ENCODE results near the gene RMND1. TPM values are rescaled to one million over a fixed set of nuclear protein-coding genes. Genes with fewer than 3 reads are reported as not detected.
"Not testable (repeated sequence)": the region's sequence is repeated elsewhere in the genome, so short reads cannot be mapped to it uniquely, and the experiment has no call there.

Gene RMND1
- polyA plus RNA-seq, 1 donor from 2014 or later, result 13.7 TPM

GRCh38 chr6:151375833-151376232 lies 76.1 kb downstream of the RMND1 start:
- Mint-ChIP-seq H3K27ac (no peak overlapping the region), H3K9me3 (no peaks in the 10 kb centered on the region), H3K4me3 (peak overlapping the region in 1 of 4 donors; percentile 88), H3K27me3 (peaks cover 4% of the 10 kb centered on the region), H3K4me1 (peaks cover 38 to 56% (median 51%) of the 10 kb centered on the region in 3 donors), H3K36me3 (peaks cover 21% of the 10 kb centered on the region)

GRCh38 chr6:151374036-151374683 lies 77.8 kb downstream of the RMND1 start:
- Mint-ChIP-seq H3K4me3 (peak overlapping the region in 2 of 4 donors; percentile 9 to 21), H3K36me3 (peaks cover 16% of the 10 kb centered on the region), H3K4me1 (peaks cover 27 to 42% (median 37%) of the 10 kb centered on the region in 3 donors), H3K27me3 (peaks cover 4% of the 10 kb centered on the region), H3K9me3 (no peaks in the 10 kb centered on the region), H3K27ac (peak overlapping the region in 1 of 3 donors; percentile 47)

- Mint-ChIP-seq H3K4me1 (peaks cover 21 to 32% (median 24%) of the 10 kb centered on the region in 3 donors), H3K9me3 (no peaks in the 10 kb centered on the region), H3K4me3 (peak overlapping the region in 1 of 4 donors; percentile 65), H3K36me3 (peaks cover 17% of the 10 kb centered on the region), H3K27ac (peak overlapping the region in 1 of 3 donors; percentile 47), H3K27me3 (peaks cover 4% of the 10 kb centered on the region)
Observed at GRCh38 chr6:151372164-151372563, 79.8 kb downstream of the RMND1 start.

- Mint-ChIP-seq H3K27me3 (no peaks in the 10 kb centered on the region), H3K36me3 (peaks cover 19% of the 10 kb centered on the region), H3K9me3 (no peaks in the 10 kb centered on the region), H3K4me3 (no peak overlapping the region), H3K27ac (no peak overlapping the region), H3K4me1 (peaks cover 8 to 17% (median 9%) of the 10 kb centered on the region in 3 donors)
Observed at GRCh38 chr6:151370509-151371078, 81.3 kb downstream of the RMND1 start.

- no peaks in the 10 kb centered on the region for H3K27me3 Mint-ChIP-seq
- H3K4me1 Mint-ChIP-seq, result no peaks in the 10 kb centered on the region
- no peak overlapping the region for H3K27ac Mint-ChIP-seq
- peaks cover 9% of the 10 kb centered on the region for H3K36me3 Mint-ChIP-seq
- no peak overlapping the region for H3K4me3 Mint-ChIP-seq
- H3K9me3 Mint-ChIP-seq, result no peaks in the 10 kb centered on the region
Observed at GRCh38 chr6:151365233-151365632, 86.7 kb downstream of the RMND1 start.

GRCh38 chr6:151359486-151359885 lies 92.4 kb downstream of the RMND1 start:
- Mint-ChIP-seq H3K9me3 (no peaks in the 10 kb centered on the region), H3K27ac (no peak overlapping the region), H3K4me1 (no peaks in the 10 kb centered on the region), H3K27me3 (no peaks in the 10 kb centered on the region), H3K4me3 (no peak overlapping the region), H3K36me3 (peaks cover 5% of the 10 kb centered on the region)

GRCh38 chr6:151358475-151358874 lies 93.5 kb downstream of the RMND1 start:
- Mint-ChIP-seq H3K27me3 (no peaks in the 10 kb centered on the region), H3K36me3 (peaks cover 4% of the 10 kb centered on the region), H3K4me3 (no peak overlapping the region), H3K4me1 (no peaks in the 10 kb centered on the region), H3K27ac (no peak overlapping the region), H3K9me3 (no peaks in the 10 kb centered on the region)

GRCh38 chr6:151357758-151358436 lies 94.0 kb downstream of the RMND1 start:
- Mint-ChIP-seq H3K4me1 (no peaks in the 10 kb centered on the region), H3K36me3 (peaks cover 4% of the 10 kb centered on the region), H3K9me3 (no peaks in the 10 kb centered on the region), H3K27ac (no peak overlapping the region), H3K27me3 (no peaks in the 10 kb centered on the region), H3K4me3 (no peak overlapping the region)

GRCh38 chr6:151356983-151357382 lies 94.9 kb downstream of the RMND1 start:
- H3K4me3 Mint-ChIP-seq, H3K27me3 Mint-ChIP-seq, H3K36me3 Mint-ChIP-seq, H3K4me1 Mint-ChIP-seq, H3K9me3 Mint-ChIP-seq, H3K27ac Mint-ChIP-seq: not testable (repeated sequence)

Other genes with a start within 250 kb of the RMND1 start
- gene AKAP12, start 212.2 kb downstream of the RMND1 start, polyA plus RNA-seq, result not detected
- gene ZBTB2, start 60.6 kb downstream of the RMND1 start, polyA plus RNA-seq, result 20.5 TPM
- not detected for gene CCDC170, start 41.9 kb upstream of the RMND1 start, polyA plus RNA-seq

Data from IgD-negative memory B cell (primary cell).